H1 (cell line): ENCODE measurements around the gene GPC6. TPM values are rescaled to one million over a fixed set of nuclear protein-coding genes. Genes with fewer than 3 reads are reported as not detected.

Experiments
- CTCF ChIA-PET: fragments of 300-600 bp; sonication (Branson Sonifier 250); formaldehyde crosslinking; loops from one replicate; lab custom pipeline; 2021; ENCODE audit not compliant: partially characterized antibody; lab: Charles Lee
- POLR2A ChIA-PET: fragments of 300-600 bp; sonication (Branson Sonifier 250); formaldehyde crosslinking; loops from one replicate; lab custom pipeline; 2021; ENCODE audit warnings: inconsistent platforms; ENCODE audit not compliant: partially characterized antibody; lab: Charles Lee
- DNase-seq, 2 experiments: peaks; one replicate each; pipeline versions ENCODE4 v3.0.0 to v3.0.0-alpha.2; 2010 to 2022; ENCODE audit warnings: low spot score in 2 of 2, low read depth in 1 of 2, mixed read lengths in 1 of 2
- FAIRE-seq: peaks from 2 replicates; lab custom pipeline; 2011; peaks lifted over from hg19 to GRCh38; lab: Jason Lieb, UNC
- H2AFZ ChIP-seq: 2 replicates; pipeline ENCODE4 v1.8.1; 2012; ENCODE audit warnings: low read length, inconsistent platforms
- H2AK5ac ChIP-seq: 2 replicates; pipeline ENCODE4 v1.6.1; 2013; ENCODE audit warnings: low read depth, low read length
- H2BK120ac ChIP-seq: replicated peaks from 2 replicates; pipeline ENCODE3; 2013; ENCODE audit warnings: low read depth, low read length, inconsistent platforms
- H2BK12ac ChIP-seq: 2 replicates; pipeline ENCODE4 v1.6.1; 2013; ENCODE audit warnings: low read depth, low read length
- H2BK15ac ChIP-seq: 2 replicates; pipeline ENCODE4 v1.6.1; 2013; ENCODE audit warnings: low read length
- H2BK20ac ChIP-seq: 2 replicates; pipeline ENCODE4 v1.6.1; 2013; ENCODE audit warnings: low read length
- H2BK5ac ChIP-seq: 2 replicates; pipeline ENCODE4 v1.6.1; 2013; ENCODE audit warnings: low read depth, low read length
- H3K14ac ChIP-seq: 2 replicates; pipeline ENCODE4 v1.6.1; 2013; ENCODE audit warnings: inconsistent platforms; ENCODE audit not compliant: insufficient read length
- H3K18ac ChIP-seq: 2 replicates; pipeline ENCODE4 v1.6.1; 2013; ENCODE audit warnings: low read length; ENCODE audit errors: extremely low read depth
- H3K23ac ChIP-seq: 2 replicates; pipeline ENCODE4 v1.6.1; 2013; ENCODE audit warnings: inconsistent platforms; ENCODE audit not compliant: insufficient read length
- H3K23me2 ChIP-seq: 2 replicates; pipeline ENCODE4 v1.6.1; 2013; ENCODE audit warnings: low read depth, low read length
- H3K27ac ChIP-seq: 2 replicates; pipeline ENCODE4 v1.6.1; 2011; ENCODE audit warnings: low read depth, low read length, inconsistent platforms
- H3K27me3 ChIP-seq, 4 experiments: replicated peaks in 1 of 4; 1 replicate in 1 of 4; 2 replicates in 3 of 4; pipeline versions ENCODE4 v1.6.1 to v1.8.1; 2011 to 2013; ENCODE audit warnings: low read length in 3 of 4, mild to moderate bottlenecking in 3 of 4, inconsistent platforms in 2 of 4, mixed read lengths in 2 of 4, moderate library complexity in 1 of 4; ENCODE audit not compliant: control insufficient read depth in 3 of 4, insufficient read depth in 3 of 4; ENCODE audit errors: extremely low read depth in 1 of 4
- H3K36me3 ChIP-seq, 4 experiments: 2 replicates each; pipeline versions ENCODE4 v1.6.1 to v1.8.1; 2011 to 2013; ENCODE audit warnings: mild to moderate bottlenecking in 4 of 4, low read length in 3 of 4, moderate library complexity in 2 of 4, control low read depth in 1 of 4, inconsistent platforms in 1 of 4; ENCODE audit not compliant: insufficient read depth in 4 of 4, control insufficient read depth in 2 of 4
- H3K4ac ChIP-seq: replicated peaks from 2 replicates; pipeline ENCODE3; 2013; ENCODE audit warnings: low read length, low read depth, mixed read lengths, inconsistent platforms; ENCODE audit not compliant: insufficient read length
- H3K4me1 ChIP-seq, 4 experiments: replicated peaks in 1 of 4; 1 replicate in 1 of 4; 2 replicates in 3 of 4; pipeline versions ENCODE4 v1.6.1 to v1.8.1; 2011 to 2013; ENCODE audit warnings: low read length in 3 of 4, inconsistent platforms in 2 of 4, mixed read lengths in 1 of 4; ENCODE audit not compliant: insufficient read depth in 4 of 4, control insufficient read depth in 3 of 4
- H3K4me2 ChIP-seq, 2 experiments: 2 replicates each; pipeline versions ENCODE4 v1.6.1 to v1.8.1; 2011 to 2013; ENCODE audit warnings: low read depth in 2 of 2, low read length in 2 of 2, control low read depth in 1 of 2, inconsistent platforms in 1 of 2, mild to moderate bottlenecking in 1 of 2; ENCODE audit not compliant: insufficient read depth in 1 of 2
- H3K4me3 ChIP-seq, 4 experiments: fragments of 200-600, 300-600 bp in 1 of 4; sonication (generic), shearing (Covaris generic), sonication (Bioruptor Twin) in 1 of 4; 2 replicates each; pipeline versions ENCODE4 v1.5.1 to v1.8.1; 2011 to 2016; ENCODE audit warnings: low read length in 4 of 4, low read depth in 3 of 4, control low read depth in 2 of 4, inconsistent platforms in 2 of 4, mild to moderate bottlenecking in 2 of 4, mixed read lengths in 1 of 4, moderate library complexity in 1 of 4; ENCODE audit not compliant: insufficient read depth in 2 of 4; ENCODE audit errors: extremely low read depth in 1 of 4
- H3K56ac ChIP-seq: replicated peaks from 2 replicates; pipeline ENCODE3; 2013; ENCODE audit warnings: low read depth, mild to moderate bottlenecking, mixed read lengths, low read length, inconsistent platforms; ENCODE audit not compliant: insufficient read length
- H3K79me1 ChIP-seq: 2 replicates; pipeline ENCODE4 v1.6.1; 2013; ENCODE audit warnings: low read depth, low read length, control low read depth
- H3K79me2 ChIP-seq, 2 experiments: 2 replicates each; pipeline versions ENCODE4 v1.6.1 to v1.8.1; 2012 to 2013; ENCODE audit warnings: low read length in 2 of 2, mild to moderate bottlenecking in 2 of 2, inconsistent platforms in 1 of 2; ENCODE audit not compliant: insufficient read depth in 2 of 2, control insufficient read depth in 1 of 2
- H3K9ac ChIP-seq, 4 experiments: replicated peaks in 1 of 4; 1 replicate in 1 of 4; 2 replicates in 3 of 4; pipeline versions ENCODE4 v1.6.1 to v1.8.1; 2011 to 2013; ENCODE audit warnings: low read depth in 3 of 4, low read length in 3 of 4, control low read depth in 2 of 4, mild to moderate bottlenecking in 2 of 4, moderate library complexity in 2 of 4, inconsistent platforms in 1 of 4; ENCODE audit errors: extremely low read depth in 1 of 4
- H3K9me3 ChIP-seq, 2 experiments: 2 replicates each; pipeline versions ENCODE4 v1.6.1 to v1.8.1; 2012 to 2013; ENCODE audit warnings: mild to moderate bottlenecking in 2 of 2, moderate library complexity in 2 of 2, control low read depth in 1 of 2, inconsistent platforms in 1 of 2, low read depth in 1 of 2, low read length in 1 of 2, mixed read lengths in 1 of 2; ENCODE audit not compliant: insufficient read depth in 2 of 2
- H4K20me1 ChIP-seq, 2 experiments: replicated peaks in 1 of 2; 2 replicates each; pipeline versions ENCODE3 to v1.8.1; 2011 to 2013; ENCODE audit warnings: inconsistent platforms in 2 of 2, low read length in 2 of 2, mild to moderate bottlenecking in 1 of 2; ENCODE audit not compliant: insufficient read depth in 2 of 2, control insufficient read depth in 1 of 2
- H4K5ac ChIP-seq: 2 replicates; pipeline ENCODE4 v1.6.1; 2013; ENCODE audit warnings: low read length, low read depth, mixed read lengths, inconsistent platforms; ENCODE audit not compliant: insufficient read length
- H4K8ac ChIP-seq: 2 replicates; pipeline ENCODE4 v1.8.0; 2013; ENCODE audit warnings: mild to moderate bottlenecking, moderate library complexity, low read length, inconsistent platforms; ENCODE audit not compliant: insufficient read depth; ENCODE audit errors: extremely low read depth
- H4K91ac ChIP-seq: replicated peaks from 2 replicates; pipeline ENCODE3; 2013; ENCODE audit warnings: low read length, mixed read lengths, inconsistent platforms; ENCODE audit not compliant: insufficient read length
- ASH2L ChIP-seq: fragments of 200-600, 300-600 bp; sonication (generic); IDR thresholded peaks from one replicate; pipeline ENCODE4 v1.7.1; 2017; ENCODE audit warnings: low read length
- BACH1 ChIP-seq: IDR thresholded peaks from 2 replicates; pipeline ENCODE4 v1.6.1; 2012; ENCODE audit warnings: low read length, improper control_type of control experiment
- CREB1 ChIP-seq: IDR thresholded peaks from 2 replicates; pipeline ENCODE4 v1.6.1; 2012; ENCODE audit warnings: inconsistent platforms
- CTBP2 ChIP-seq: IDR thresholded peaks from 2 replicates; pipeline ENCODE4 v1.7.0; 2011; ENCODE audit warnings: borderline replicate concordance, mild to moderate bottlenecking, moderate library complexity, mixed read lengths, low read length; ENCODE audit not compliant: insufficient read depth, insufficient read length
- EGR1 ChIP-seq: IDR thresholded peaks from 2 replicates; pipeline ENCODE4 v1.6.1; 2011; ENCODE audit warnings: low read depth, low read length, borderline replicate concordance
- GABPA ChIP-seq: IDR thresholded peaks from 2 replicates; pipeline ENCODE4 v1.6.1; 2011; ENCODE audit warnings: mild to moderate bottlenecking, low read length, moderate library complexity, borderline replicate concordance; ENCODE audit not compliant: insufficient read depth
- MAFK ChIP-seq: IDR thresholded peaks from 2 replicates; pipeline ENCODE4 v1.6.1; 2012; ENCODE audit warnings: low read depth, mild to moderate bottlenecking, improper control_type of control experiment, low read length
- POU5F1 ChIP-seq: IDR thresholded peaks from 2 replicates; pipeline ENCODE4 v1.6.1; 2011; ENCODE audit warnings: low read depth, mild to moderate bottlenecking, low read length, moderate library complexity
- RAD21 ChIP-seq, 2 experiments: IDR thresholded peaks in 1 of 2; conservative IDR thresholded peaks in 1 of 2; 2 replicates each; pipeline ENCODE4 v1.6.1; 2011; ENCODE audit warnings: low read depth in 2 of 2, low read length in 2 of 2, improper control_type of control experiment in 1 of 2, inconsistent platforms in 1 of 2, mild to moderate bottlenecking in 1 of 2, moderate library complexity in 1 of 2
- SP1 ChIP-seq: IDR thresholded peaks from 2 replicates; pipeline ENCODE4 v1.6.1; 2011; ENCODE audit warnings: low read depth, low read length
- SUZ12 ChIP-seq: fragments of 200-600 bp; sonication (generic); IDR thresholded peaks from 2 replicates; pipeline ENCODE4 v1.6.1; 2012; ENCODE audit warnings: mild to moderate bottlenecking, inconsistent platforms, low read length, moderate library complexity, mixed read lengths
- TEAD4 ChIP-seq: IDR thresholded peaks from 2 replicates; pipeline ENCODE4 v1.6.1; 2012; ENCODE audit warnings: low read depth, low read length, inconsistent platforms, mixed read lengths
- ZNF274 ChIP-seq: IDR thresholded peaks from 2 replicates; pipeline ENCODE4 v1.7.0; 2012; ENCODE audit warnings: low read length, borderline replicate concordance; ENCODE audit errors: extremely low read depth
- polyA plus RNA-seq, 7 experiments: library from polyadenylated mRNA; depleted of rRNA in 3 of 7; stranded (reverse) in 5 of 7; unstranded in 2 of 7; fragments of >200 nt in 5 of 7; fragments of 200-250 nt in 2 of 7; gene quantifications; 1 replicate in 5 of 7; 2 replicates in 1 of 7; 4 replicates in 1 of 7; pipeline versions ENCODE4 v1.2.1 to v1.2.3, GENCODE V29; 2011 to 2013; ENCODE audit warnings: missing spikeins in 2 of 7, mixed read lengths in 2 of 7
- total RNA-seq: library from RNA; stranded (reverse); fragmentation: NEBNext Ultra II Directional; extraction: Animal tissue kit (Norgen Biotek cat#: 25700); gene quantifications from 2 replicates; pipeline ENCODE4 v1.2.1, GENCODE V29; 2021
- TF ChIP-seq, protein P1 (sequence below): IDR thresholded peaks from 2 replicates; pipeline ENCODE4 v1.6.1; 2012; ENCODE audit warnings: inconsistent platforms

The GPC6 gene
- total and polyA plus RNA-seq, 2 of the 8 experiments (the other 6 are each of a cell fraction or from before 2014, with no cell fraction given) = 5.4 to 12.0 TPM

DNA sequence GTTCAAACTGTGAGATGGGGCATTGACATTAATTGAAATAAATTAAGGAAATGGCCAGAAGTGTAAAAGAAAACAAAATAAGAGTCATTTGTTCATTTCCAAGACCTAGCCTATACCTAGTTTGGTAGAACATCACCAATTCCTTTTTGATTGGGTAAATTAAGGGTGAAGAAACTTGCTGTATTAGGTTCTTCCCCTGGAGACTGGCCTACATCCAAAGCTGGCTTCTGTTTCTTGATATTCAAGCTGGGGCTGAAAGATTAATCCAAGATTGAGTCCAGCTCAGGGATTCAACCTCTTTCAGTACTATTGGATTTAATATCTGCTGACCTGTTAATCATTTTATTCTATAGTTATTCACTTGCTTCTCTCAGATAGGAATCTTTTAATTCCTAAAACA, 183.2 kb downstream of the GPC6 start:
- Histone ChIP-seq H3K18ac (no peak overlapping the region), H4K20me1 (no peaks in the 10 kb centered on the region), H3K23ac (no peak overlapping the region), H3K4ac (no peak overlapping the region), H2BK15ac (no peak overlapping the region), H3K79me2 (no peaks in the 10 kb centered on the region), H4K5ac (no peak overlapping the region), H2BK12ac (no peak overlapping the region), H2AFZ (no peak overlapping the region), H3K4me1 (peaks cover 0 to 4% (median 0%) of the 10 kb centered on the region in 4 experiments; a peak in 2 of 7 replicates), H2AK5ac (no peak overlapping the region), H3K4me3 (no peak overlapping the region), H3K27me3 (no peaks in the 10 kb centered on the region), H3K4me2 (no peak overlapping the region), H2BK5ac (no peak overlapping the region), H4K91ac (no peak overlapping the region), H3K56ac (no peak overlapping the region), H3K14ac (no peak overlapping the region)
- CTCF ChIA-PET = interaction anchor here (1.0 to 1.6 kb wide), 4 partner anchors 10 to 192 kb away, joined by 3 read pairs; no protein-coding TSS in a partner anchor
- POLR2A ChIA-PET = no interaction called here
- no peak for FAIRE-seq
- TF ChIP-seq POU5F1 (no peak), EGR1 (no peak), BACH1 (no peak), ASH2L (no peak), MAFK (no peak), CREB1 (no peak), GABPA (no peak), RAD21 (IDR thresholded peaks at IDR 0.05 in 1 of 2, conservative IDR thresholded peaks at IDR 0.05 in 1 of 2; ENCODE audit: low read depth in 2 of 2, low read length in 2 of 2) (no peak), SP1 (no peak), ZNF274 (no peak), CTBP2 (no peak), SUZ12 (no peak), TEAD4 (no peak)
- TF ChIP-seq, protein P1, sequence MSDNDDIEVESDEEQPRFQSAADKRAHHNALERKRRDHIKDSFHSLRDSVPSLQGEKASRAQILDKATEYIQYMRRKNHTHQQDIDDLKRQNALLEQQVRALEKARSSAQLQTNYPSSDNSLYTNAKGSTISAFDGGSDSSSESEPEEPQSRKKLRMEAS = no peak
- TF ChIP-seq, all 59 proteins: peak for 0
- H4K8ac ChIP-seq = no peak overlapping the region
- H2BK20ac ChIP-seq = no peak overlapping the region
- H3K9me3 ChIP-seq = no peaks in the 10 kb centered on the region
- no peaks in the 10 kb centered on the region for H3K23me2 ChIP-seq
- H3K36me3 ChIP-seq = no peaks in the 10 kb centered on the region
- DNase-seq = no peak
- H3K79me1 ChIP-seq = no peaks in the 10 kb centered on the region; the same call in 1 of the 2 replicates
- H3K9ac ChIP-seq = no peak overlapping the region
- H2BK120ac ChIP-seq = no peak overlapping the region
- H3K27ac ChIP-seq = no peak overlapping the region
